HG02763 (cell line): Measurements from ENCODE around the gene HAGHL.
"Not testable (repeated sequence)": the region's sequence is repeated elsewhere in the genome, so short reads cannot be mapped to it uniquely, and the experiment has no call there.

Experiments used
- ATAC-seq: cut with Tn5 transposase; IDR thresholded peaks from one replicate; pipeline ENCODE4 v1.9.1; 2021; ENCODE audit warnings: mild to moderate bottlenecking, moderate library complexity; ENCODE audit not compliant: unreplicated experiment

The HAGHL gene

DNA sequence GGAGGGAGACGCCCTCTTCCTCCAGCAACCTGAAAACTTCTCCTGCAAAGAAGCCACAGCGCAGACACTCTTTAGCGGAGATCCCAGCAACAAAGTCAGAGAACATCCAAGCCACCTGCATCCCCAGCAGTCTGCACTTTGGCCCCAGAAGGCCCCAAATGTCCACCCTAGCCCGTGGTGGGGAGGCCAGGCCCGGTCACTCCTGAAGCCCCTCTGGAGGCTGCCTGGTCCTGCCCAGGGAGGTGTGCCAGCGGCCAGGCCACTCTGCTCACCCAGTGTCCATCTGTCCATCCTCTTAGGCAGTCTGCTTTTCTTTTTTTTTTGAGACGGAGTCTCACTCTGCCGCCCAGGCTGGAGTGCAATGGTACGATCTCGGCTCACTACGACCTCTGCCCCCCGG lies 5.4 kb downstream of the HAGHL start:
- no peak for ATAC-seq

DNA sequence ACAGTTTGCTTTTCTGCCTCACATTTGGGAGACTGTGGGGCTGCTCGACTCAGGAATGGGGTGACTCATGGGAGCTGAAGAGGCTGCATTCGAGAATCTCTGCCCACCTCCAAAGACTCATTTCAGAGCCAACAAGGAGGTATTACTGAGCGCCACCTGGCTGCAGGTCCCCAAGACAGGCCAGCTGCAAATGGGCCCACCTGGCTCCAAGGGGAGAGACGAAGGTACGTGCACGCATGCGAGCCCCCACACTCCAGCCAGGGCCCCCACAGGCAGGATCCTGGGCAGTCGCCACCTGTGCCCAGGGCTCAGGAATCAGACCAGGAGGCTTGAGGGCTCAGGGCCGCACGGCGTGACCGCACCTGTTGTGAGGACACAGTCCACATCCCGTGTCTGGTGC lies 6.0 kb downstream of the HAGHL start:
- no peak for ATAC-seq

DNA sequence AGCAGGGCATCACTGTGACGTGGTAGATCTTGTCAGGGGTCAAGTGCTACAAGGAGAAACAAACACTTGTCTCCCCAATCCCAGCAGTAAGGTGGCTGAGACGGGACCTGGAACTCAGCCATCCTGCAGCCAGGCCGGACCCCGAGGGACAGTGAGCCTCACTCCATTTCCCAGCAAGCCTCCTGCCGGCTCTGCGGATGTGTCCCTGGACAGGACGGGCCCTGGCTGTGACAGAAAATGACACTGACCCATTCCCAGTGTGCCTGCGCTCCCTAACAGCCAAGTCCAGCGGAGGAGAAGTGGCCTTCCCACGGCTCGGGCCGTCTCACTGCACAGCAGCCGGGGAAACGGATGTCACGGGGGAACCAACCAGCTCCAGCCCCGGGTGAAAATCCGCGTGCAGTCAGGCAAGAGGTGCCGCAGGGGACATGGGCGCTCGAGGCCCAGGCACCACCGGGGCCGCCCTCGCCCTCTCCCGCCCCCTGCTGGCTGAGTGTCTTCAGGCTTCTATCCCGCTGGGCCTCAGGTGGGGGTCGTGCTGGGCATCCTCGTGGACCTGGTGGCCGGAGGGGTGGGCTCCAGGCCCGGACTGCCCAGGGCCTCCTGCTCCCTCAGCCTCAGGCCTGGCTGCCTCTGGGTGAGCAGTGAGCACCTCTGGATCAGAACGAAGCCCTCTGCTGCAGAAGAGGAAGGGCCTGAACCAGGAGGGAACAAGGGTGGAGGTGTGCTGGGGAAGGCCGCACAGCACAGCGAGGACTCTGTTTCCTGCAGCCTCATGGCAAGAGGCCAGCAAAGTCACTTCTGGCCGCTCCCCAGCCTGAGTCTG lies 6.7 kb downstream of the HAGHL start:
- ATAC-seq: no peak

DNA sequence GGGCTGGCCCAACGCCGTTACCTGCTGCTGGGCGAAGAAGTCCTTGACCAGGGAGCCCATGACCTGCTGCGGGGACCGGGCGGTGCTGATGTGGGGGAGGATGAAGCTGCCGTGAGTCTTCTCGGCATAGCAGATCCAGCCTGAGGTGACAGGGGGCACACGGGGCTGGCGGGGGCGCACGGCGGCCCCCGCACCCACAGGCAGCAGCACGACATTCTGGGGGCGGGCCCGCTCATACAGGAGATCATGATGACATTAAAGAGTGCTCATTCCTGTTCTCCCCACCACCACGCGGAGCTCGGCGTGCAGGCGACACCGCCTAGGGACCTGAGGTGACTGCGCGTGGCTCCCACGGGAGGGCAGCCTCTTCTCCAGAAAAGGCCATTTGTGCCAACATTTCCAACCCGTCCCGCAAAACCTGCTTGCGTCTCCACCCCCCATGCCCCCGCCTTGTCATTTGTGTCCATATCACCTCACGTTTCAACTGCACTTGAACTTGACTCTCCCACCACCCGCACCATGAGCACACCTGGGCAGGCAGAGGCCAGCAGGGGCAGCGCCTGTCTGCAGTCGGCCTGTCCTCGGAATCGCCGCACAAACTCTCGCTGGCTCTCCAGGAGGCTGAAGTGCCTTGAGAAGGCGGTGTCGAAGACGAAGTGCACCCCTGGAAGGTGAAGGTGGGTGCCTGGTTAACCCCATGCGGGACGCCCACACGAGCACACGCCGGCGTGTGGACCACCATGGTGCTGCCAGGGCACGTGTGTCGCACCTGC lies 7.5 kb downstream of the HAGHL start:
- no peak for ATAC-seq

DNA sequence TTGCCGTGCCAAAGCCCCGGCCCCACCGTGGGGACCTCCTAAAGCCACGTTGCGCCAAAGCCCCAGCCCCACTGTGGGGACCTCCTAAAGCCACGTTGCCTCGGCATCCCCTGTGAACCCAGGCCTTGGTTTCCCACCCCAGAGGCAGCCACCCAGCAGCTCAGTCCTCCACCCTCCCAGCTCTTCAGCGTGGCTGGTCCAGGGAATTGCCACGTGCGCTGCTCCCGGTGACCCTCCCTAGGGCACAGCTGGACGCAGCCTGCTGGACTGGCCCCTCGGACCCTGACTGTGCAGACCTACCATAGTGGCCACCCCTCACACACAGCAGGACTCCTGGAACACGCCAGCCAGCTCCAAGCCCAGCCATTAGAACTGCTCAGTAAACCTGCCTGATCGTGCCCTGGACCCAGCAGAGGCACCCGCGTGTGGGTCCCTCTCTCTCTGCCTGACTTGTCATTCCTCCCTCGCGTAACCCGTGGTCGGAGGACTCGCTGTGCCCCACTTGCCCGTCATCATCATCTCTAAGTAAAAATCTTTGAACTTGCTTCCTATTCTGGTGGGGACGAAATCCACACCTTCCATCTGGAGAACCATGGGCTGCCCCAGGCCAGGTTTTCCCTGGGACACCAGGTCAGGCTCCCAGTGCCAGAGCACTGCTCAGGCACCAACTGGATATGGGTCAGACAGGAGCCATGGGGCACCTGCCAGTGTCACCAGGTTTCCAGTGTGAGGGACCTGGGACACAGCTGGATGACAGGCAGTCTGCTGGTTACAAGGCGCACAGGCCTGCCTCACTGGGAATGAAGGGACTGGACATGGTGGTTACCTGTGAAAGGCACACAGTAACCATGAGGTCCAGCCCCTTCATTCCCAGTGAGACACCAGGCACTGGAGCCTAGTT lies 8.3 kb downstream of the HAGHL start:
- ATAC-seq: no peak

DNA sequence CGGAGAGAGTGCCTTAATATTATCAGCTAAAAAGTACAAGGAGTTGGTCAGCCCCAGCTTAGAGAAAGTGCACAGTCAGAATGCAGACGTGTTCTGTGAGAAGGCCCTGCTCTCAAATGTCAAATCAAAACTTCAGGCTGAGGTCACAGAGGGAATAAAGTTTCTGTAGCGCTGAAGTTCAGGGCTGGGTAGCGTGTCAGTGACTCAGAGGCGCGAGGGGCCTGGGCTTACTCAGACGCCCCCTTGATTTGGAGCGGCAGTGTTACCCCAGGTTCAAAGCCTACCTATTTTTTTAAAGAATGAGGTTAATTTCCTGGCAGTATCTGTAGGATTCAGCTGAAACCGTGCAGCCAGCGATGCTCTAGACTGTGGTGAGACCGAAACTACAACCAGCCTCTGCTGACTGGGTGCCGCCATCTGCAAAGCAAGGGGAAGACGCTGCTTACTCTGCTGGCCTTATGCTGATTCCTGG lies 9.1 kb downstream of the HAGHL start:
- no peak for ATAC-seq

DNA sequence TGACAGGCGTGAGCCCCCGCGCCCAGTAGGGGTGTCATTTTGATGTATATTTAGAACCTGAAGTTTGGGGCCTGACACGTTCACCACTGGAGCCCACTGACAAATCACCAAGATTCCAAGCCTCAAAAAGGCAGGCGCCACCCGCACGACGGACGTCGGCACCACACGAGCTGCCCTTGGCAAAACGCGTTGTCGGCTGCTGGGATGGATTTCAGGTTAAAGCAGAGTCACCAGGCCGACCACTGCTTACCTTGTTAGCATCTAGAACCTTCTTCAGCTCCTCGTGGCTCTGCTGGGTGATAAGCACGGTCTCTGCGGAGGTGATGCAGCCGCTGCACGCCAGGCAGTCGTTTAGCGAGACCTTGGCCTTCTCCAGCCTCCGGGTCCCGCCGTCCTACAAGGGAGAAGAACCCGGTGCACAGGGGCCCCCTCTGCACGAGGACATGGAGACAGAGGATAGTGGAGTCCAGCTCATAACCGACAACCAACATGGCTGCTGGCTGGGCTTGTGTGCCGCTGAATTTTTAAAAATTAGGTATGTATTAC lies 10.1 kb downstream of the HAGHL start:
- no peak for ATAC-seq

DNA sequence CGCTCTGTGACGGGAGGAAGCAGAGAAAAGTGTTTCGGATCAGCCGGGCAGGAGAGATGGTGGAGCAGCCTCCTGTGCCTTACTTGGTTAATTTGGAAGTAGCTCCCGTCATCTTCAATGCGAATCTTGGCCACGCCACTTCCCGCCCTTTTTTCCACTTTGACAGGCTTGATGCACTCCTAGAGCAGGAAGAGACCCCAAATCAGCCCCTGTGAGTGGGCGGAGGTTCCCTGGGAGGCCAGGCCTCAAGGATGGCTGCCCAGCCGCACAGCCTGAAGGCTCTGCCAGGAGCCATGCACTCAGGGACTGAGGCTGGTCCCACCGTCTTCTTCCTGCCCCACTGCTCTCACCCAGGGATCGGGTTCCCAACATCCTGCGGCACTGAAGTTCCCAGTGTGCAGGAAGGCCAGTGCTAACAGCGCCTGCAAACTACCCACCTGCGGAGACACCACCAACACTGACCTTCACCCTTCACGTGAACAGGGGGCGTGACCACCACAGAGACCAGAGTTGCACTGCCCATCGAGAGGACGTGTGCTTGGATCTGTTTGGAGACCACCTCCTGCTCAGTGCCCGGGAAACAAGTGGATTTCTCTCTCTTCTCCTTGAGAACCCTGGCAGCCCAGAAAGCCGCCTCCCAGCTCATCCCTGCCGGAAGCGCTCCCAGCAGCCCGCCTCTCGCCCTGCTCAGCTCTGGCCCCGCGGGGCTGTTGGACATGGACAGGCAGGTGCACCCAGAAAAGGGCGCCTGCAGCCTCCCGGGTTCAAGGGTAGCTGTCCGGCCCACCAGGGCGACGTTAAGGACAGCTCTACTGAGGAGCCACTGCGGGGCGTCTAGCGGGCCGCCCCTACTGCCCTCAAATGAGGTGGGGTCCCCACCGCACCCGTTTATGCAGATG lies 12.9 kb downstream of the HAGHL start:
- ATAC-seq: no peak

DNA sequence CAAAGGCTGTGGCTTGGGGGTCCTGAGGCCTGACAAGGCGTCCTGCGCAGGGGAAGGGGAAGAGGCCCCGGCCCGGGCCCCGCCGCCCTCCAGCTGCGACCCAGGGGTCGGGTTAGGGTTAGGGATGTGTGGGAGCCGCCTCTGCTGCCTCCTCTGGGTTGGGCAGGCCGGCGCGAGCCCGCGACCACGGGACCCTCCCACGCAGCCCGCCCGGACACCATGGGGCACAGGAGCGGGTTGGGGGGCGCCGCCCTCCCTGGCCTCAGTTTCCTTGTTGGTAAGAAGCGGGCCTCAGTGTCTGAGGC lies 13.5 kb downstream of the HAGHL start:
- peak; percentile 2 for ATAC-seq

DNA sequence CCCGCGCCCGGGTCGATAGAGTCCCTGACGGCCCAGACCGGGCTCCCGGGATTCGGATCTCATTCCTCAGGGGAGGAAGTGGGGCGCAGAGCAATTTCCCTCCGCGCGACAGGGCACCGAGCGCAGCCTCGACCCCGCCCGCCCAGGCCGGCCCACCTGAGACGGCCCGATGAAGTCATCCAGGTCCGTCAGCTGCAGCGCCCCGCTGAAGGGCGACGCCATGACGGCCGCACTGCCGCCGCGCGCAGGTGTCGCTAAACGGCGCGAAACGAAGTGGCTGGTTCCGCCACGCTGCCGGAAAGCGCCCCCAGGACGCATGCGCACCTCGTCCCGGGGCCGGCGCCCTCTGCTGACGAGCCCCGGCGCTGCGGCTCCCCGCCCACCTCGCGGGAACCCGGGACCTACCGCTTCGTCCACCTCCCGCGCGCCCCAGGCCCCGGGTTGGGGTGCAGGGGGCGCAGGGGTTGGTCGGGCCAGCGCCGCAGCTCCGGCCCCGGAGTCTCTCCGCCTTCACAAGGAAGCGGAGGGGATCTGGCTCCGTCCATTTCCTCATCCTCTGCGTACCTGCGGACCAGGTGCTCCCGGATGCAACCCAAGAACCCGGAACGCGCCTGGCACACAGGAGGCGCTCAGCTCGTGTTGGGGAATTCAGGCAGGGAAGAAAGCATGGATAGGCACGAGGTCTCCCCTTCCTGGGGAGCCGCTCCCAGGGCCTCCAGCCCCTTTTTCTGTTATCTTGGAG lies 14.0 kb downstream of the HAGHL start, which contains the start of gene CIAO3:
CIAO3 (minus strand) TSS at position 234 of the 742 bp plus-strand sequence; CDS start at position 222, 12 bp downstream.
- peak; percentile 71 for ATAC-seq

DNA sequence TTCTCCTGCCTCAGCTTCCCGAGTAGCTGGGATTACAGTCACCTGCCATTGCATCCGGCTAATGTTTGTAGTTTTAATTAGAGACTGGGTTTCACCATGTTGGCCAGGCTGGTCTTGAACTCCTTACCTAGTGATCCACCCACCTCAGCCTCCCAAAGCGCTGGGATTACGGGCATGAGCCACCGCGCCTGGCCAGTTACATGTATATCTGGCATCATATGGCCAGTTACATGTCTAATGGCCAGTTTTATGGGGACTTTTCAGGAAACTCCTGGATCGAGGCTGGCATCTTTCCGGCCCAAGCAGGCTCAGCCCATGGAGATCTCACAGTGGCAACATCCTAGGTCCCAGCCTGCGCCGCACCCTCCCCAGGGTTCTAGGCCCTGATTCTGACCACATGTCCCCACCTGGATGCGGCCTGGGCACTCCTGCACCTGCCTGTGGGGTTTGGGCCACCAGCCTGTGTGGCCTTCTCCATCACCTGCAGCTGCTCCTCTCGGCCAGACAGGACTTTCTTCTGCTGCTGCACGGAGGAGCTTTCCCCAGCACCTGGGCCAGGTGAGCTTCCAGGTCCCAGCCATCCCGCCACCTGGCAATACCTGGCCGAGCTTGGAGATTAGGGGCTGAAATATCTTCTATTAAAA lies 15.2 kb downstream of the HAGHL start:
- ATAC-seq: no peak

DNA sequence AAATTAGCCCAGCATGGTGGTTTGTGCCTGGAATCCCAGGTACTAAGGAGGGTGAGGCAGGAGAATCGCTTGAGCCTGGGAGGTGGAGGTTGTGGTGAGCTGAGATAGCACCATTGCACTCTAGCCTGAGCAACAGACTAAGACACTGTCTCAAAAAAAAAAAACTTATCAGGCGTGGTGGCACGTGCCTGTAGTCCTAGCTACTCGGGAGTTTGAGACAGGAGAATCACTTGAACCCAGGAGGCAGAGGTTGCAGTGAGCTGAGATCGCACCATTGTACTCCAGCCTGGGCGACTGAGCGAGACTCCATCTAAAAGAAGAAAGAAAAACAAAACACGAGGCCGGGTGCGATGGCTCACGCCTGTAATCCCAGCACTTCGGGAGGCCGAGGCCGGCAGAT lies 16.0 kb downstream of the HAGHL start:
- ATAC-seq: not testable (repeated sequence)

DNA sequence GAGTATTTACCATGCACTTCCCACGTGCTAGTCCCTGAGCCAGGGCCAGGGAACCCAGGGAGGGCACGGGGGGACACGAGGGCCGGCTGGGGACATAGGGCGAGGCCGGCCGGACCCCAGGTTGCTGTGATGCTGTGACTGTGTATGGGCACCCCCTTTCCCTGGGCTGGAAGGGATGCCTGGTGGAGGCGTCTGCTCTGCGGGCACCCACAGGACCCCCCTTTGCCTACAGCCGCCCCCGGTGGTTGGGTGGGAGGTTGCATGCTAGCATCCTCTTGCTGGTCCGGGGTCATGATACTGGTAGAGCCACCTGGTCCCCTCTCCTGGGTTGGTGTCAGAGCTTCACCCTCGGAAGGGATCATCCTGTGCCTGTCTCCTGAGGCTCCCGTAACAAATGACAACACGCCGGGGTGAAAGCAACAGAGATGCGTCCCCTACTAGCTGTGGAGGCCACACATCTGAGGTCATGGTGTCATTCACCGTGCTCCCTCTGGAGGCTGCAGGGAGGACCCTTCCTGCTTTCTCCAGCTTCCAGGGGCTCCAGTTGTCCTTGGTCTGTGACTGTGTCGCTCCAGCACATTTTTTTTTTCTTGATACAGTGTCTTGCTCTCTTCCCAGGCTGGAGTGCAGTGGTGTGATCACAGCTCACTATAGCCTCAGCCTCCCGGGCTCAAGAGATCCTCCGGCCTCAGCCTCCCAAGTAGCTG lies 17.0 kb downstream of the HAGHL start:
- no peak for ATAC-seq

DNA sequence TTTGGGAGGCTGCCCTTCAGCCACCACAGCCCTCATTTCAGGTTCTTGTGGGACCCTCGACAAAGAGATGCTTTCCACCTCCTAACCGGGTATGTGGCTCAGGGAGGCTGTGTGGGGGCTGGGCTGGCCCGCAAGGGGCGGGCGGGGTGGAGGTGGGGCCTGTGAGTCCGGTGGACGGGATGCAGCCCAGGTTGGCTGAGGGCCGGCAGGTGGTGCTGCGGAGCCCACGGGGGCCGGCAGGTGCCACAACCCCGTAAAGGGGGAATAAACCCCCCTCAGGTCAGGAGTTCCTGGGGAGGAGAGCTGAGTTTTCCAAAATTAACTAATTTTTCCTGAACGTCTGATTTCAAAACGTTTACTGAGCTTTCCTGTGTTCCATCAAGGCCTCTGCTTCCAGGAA lies 18.8 kb downstream of the HAGHL start:
- no peak for ATAC-seq

DNA sequence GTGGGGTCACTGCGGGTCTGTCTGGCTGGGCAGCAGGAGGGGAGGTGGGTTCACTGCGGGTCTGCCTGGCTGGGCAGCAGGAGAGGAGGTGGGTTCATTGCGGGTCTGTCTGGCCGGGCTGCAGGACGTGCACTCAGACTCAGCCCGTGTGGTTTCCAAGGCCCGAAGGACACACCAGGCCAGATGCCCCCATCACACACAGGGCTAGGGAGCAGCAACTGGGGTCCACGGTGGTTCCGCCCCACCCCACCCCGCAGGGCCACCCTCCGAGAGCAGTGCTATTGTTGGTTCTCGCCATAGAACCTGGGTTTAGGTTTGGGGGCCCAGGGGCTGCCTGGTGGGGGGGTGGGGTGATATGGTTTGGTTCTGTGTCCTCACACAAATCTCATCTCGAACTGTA lies 19.7 kb downstream of the HAGHL start:
- ATAC-seq: no peak

DNA sequence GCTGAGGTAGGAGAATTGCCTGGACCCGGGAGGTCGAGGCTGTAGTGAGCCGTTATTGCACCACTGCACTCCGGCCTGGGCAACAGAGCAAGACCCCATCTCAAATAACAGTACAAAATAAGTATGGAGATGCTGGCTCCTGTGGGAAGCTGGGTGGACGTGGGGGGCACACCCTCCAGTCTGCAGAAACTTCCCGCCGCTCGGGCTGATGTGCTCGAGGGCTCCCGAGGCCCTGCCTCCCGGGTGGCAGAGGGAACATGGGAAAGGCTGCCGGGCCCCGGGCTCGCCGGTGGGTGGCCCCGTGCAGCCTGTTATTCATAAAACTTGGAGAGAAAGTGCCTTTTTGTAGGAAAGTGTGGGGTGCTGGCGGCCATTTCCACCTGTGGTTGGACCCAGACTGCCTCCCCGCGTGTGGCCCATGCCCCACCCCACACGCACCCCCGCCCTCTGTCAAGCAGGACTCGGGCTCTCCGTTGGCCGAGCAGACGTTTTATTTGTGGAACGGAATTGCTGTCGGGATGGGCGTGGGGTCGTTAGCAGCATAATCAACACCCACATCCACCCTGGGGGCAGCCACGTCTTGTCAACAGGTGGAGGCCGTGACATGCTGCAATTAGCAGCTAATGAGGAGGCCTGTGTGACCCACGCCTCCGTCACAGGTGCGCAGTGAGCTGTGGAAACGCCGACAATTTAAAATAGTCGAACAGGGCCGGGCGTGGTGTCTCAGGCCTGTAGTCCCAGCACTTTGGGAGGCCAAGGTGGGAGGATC lies 21.3 kb downstream of the HAGHL start:
- no peak for ATAC-seq

DNA sequence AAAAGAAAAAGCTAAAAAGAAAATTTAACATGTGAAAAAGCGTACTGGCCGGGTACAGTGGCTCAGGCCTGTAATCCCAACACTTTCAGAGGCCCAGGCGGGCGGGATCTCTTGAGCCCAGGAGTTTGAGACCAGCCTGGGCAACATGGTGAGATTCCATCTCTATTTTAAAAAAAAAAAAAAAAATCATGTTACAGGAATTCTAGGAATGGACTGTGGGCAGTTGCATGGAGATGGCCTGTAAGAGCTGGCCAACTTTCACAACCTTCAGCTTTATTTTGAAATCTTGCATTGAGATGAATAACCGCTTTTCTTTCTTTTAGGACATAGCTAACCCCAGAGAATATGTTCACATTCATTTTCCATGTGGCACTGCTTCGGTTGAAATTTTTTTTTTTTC lies 22.1 kb downstream of the HAGHL start:
- ATAC-seq: no peak
